DMS153 treated with DMSO at 0.1 percent for 48 hours (cell line): ENCODE data around the gene AUTS2.

Experiments
- DNase-seq: peaks from one replicate; lab custom pipeline; 2025; ENCODE audit not compliant: unreplicated experiment; lab: John Stamatoyannopoulos, UW

The AUTS2 gene

DNA sequence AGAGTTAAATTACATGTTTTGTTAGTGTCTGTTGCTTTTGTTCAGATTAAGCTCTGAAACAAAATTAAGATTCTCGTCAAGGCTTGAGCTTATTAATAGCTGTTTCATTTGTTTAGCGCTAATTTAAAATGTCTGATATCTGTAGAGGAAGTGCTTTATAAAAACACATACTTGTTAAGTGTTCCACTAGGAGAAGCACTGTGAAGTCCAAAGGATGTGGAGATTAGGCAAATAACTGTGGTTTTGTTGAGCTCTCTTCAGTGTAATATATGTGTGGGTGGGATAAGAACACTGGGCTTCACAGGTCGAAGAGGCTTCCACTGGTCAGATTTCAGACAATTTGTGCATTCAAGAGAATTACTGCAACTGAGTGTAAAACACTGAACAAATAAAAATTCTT, 242.0 kb downstream of the AUTS2 start:
- no peak for DNase-seq

DNA sequence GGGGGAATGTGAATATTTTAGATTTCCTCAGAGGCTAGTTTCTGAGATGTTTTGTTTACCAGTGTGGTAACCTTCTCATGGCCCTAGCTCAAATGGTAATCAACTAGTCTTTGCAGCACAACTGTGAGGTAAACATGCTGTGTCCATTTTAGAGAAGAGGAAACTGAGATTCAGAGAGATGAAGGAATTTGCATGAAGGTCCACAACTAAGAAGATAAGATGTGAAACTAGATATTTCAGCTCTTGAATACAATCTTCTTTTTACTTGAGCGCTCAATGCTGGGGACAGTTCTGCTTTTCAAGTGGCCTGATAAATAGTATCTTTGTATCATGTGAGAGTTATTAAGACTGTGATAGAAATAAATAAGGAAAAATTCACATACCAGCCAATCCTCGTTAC, 245.4 kb downstream of the AUTS2 start:
- DNase-seq: no peak

DNA sequence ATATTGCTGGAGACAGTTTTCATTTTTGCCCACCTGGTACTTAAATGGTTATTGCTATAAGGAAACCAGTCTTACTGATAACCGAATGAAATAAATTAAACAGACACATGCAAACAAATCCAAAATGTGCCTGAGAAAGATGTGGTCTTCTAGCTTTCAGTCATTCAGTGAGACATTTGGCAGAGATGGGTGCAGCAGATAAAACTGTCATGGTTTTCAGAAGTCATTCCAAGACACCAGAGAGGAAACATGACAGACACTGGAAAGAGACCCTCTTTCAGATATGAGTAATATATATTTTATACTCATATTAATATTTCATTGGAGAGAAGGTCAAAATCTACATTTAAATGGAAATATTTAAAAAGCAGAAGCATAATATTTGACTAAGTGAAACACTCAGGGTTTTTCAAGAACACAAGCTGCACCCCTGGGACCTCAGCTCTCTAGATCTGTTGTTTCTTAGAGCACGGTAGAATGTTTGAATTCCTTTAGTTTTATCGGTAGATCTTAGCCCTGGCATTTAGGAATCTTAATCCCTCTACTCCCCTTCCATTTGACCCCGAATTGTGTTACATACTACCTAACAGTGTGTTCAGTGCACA, 246.1 kb downstream of the AUTS2 start:
- no peak for DNase-seq

DNA sequence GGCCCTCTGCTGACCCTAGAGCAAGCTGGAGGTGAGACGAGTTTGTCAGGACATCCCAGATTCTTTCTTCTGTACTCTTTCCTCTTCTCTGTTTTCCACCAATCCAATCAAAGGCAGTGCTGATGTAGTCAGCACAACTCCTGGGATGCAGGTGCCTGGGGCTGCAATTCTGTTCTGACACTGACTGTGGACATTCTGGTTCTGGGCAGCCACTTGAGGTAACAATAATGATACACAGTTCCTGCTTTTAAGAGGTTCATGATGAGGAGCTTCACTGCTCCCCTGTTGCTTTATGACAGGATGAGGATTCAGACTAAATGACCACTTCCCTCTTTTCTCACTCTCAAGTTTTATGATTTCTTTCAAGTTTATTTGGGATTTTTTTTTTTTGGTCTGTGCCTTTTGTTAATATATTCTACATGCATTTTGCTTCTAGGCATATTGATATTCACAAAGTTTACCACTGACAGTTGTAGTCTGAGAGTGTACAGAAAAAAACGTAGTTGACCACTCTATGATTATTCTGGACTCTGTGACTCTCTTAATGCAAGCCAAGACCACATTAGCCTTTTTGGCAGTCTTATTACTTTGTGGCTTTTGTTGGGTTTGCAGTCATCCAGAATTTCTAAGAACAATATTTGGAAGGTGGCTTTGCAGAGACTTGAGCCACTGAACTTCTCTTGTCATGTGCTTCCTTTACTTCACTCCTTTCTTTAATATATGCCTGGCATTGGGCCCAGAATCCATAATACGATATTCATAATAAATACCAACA, 247.6 kb downstream of the AUTS2 start:
- peak; percentile 30 for DNase-seq

DNA sequence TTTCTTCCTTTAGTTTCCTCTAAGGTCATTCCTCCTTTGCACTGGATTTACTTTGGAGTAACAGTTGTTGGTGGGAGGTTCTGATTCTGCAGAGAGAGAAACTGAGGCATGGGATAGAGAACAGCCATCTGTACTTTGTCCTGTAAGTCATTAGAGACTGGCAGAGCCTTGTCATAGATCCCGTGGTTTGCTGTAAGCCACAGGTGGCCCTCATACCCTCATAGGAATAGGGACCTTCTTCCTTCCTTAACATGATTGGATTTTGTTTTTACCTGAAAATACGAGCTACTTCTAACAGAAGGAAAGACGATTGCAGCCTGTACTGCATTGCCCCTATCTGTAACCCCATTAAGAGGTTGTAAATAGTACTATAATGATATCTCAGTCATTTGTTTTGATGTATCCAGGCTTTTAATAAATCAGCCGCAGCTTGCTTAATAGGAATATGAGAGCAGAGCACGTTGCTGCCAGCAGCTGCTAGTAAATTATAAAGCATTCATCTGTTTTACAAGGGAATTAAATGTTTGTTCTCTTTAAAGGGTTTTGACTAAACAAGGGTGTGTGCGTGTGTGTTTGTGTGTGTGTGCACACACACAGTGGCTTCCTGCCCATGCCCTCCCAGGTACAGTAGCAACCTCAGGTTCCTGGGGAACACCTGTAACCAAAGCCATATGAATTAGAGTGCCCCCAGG, 249.8 kb downstream of the AUTS2 start:
- peak; percentile 77 for DNase-seq

DNA sequence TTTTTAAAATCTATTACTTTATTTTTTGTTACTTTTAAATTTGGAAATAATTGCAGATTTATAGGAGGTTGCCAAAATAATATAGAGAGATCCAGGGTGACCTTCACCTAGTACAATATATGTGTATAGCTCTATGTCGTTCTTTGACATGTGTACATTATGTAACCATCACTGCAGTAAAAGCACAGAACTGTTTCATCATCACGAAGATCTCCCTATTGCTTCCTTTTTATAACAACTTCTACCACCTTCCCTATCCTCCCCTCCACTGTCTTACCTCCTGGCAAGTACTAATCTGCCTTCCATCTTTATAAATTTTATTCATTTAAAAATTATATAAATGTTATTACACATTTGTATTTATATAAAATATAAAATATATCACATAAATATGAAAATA, 251.0 kb downstream of the AUTS2 start:
- DNase-seq: no peak

DNA sequence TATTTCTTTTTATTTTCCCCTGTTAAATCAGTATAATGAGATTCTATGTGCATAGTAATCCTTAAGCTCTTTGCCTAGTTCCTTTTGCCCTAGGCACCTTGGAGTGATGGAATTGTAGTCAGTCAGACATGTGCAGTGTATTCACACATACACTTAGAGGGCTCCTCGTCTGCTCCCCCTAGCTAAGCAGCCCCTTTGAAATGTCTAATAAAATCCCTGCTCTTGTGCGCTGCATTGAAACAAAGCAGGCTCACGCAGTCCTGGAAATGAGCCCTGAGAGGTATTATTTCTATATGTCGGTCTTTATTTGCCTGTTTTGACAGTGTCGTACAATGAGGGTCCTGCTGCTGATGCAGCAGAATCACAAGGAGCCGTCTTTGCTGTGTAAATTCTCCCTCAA, 258.7 kb downstream of the AUTS2 start:
- DNase-seq: no peak

DNA sequence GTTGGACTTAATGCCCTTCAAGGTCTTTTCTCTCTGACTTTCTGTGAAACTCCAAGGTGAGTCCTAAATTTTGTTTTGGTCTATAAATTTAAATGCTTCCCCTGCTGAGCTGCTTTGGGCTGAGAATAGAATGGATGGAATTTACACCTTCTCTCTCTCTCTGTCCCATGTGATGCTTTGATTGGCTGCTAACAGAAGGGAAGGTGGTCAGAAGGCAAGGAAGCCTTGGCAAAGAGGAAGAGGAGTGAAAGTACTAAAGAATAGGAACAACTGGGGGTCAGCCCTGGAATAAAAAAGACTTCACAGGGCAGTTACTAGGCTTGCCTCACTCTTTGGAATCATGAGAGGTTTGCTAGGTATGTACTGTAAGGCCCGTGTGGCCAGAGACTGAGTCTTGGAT, 260.2 kb downstream of the AUTS2 start:
- no peak for DNase-seq

DNA sequence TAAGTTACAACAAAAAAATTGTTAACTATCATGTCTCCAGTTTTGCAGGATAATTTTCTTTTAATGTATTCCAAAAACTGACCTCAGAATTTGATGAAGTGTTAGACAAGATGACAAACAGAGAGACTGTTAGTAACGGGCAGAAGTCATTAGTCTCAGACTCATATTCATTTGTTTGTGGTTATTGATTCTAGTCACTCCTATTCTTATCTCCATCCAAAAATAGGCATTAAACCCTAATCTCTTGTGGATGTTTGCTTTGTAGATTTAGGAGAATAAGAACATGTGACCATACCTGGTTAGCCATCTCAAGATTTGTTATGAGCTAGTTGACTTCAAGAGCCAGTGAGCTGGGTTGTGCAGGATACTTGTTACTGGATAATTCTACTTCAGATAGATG, 261.1 kb downstream of the AUTS2 start:
- DNase-seq: no peak

DNA sequence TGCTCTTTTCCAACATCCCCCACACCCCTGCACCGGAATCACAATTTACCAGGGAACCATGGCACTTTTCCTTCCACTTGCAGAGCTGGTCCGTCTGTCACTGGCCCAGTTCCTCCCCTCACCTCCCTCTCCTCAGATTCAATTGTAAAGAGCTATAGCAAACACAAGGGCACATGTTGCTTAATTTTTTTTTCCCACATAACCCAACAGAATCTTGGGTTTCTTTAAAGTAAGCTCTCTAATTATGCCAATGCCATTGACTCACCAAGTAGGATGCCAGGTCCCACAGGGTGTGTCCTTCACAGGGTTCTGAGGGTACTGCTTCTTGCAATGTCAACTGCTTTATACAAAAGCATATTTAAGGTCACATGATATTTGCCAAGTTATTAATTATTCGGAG, 262.2 kb downstream of the AUTS2 start:
- no peak for DNase-seq

DNA sequence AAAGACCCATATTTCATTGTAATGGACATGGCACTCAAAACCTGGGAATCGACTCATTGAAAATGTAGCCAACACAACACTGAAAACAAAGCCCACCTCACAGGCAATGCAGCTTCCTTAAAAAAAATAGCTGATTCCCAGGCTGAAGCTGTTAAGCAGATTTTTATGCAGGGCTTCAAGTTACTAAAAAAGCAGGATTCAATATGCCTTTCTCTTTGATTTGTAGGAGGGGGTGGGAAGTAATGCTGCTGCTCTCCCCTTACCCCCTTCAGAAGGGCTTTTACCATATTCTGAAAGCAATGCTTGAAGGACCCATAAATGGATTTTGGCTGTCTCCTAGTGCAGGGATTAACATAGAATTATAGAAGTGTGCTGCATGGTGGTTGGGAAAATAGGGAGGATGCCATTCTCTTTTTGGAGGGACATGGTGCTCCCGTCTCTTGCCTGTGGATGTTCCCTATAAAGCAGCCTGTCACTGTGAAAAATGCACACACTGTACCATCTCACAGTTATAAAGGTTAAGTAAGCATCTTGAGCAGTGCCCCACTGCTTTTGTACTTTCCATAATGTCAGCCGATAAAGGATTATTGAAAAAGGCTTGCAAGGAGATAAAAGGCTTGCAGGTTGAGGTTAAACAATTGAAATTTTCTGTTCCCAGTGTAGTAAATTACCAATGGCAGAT, 262.8 kb downstream of the AUTS2 start:
- DNase-seq: no peak

DNA sequence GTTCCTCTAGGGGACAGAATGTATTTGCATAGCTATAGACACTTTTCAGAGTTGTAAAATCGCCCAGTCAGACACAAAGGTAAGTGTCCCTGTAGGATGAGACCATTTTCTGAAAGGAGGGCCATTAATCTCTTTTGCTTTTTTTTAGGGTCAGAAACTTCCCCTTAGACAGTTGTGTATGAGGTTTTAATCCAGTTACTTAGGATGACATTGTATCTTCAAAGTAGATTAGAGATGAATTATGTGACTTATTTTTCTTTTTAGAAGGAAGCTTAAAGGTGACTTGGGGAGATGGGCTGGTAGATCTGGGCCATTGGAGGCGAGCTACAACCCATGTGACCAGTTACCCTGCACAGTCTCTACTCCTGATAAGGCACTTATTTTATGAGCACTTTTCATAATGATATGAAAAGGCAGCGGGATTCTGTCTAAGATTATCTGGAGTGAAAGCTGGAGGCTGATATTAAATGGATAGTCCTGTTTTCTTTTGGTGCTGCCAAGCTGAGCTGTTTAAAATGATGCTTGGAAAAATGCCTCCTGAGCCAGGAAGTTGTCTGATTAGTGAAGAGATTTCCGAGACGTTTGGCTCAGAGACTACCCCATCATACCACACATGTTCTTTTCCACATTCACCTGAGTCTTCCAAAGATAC, 264.3 kb downstream of the AUTS2 start:
- no peak for DNase-seq

DNA sequence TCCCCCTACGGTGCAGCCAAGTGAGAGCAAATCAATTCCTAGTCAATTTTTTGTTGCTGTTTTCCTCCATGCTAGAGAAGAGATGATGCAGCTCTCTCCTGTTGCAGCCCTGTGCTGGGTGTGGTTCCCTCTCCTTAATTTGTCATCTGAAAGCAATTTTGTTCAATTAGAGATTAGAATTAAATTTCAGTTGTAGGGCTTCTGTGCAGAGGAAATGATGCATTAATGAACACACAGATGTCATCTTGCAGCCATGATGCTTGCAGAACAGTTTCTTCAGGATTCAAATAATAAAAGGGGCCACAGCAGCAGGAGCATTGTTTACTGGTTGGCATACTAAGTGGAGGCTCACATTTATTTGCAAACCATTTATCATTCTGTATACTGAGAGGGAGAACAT, 266.0 kb downstream of the AUTS2 start:
- DNase-seq: no peak

DNA sequence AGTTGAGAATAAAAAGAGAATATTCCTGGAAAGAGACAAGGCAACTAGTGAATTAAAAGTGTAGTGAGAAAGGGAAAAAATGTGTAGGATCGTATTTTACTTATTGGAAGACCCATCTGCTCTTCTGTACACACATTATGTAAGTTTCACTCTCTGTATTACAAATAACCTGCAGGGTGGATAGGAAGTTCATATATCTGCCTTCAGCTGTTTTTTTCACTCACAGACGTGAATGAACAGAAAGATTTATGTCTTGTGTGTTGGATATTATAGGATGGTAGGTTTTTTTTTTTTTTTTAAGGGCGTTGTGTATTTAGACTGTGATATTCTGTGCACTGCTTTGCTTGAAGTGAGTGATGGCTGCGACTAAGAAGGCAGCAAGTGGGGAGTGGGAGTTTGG, 266.5 kb downstream of the AUTS2 start:
- no peak for DNase-seq

DNA sequence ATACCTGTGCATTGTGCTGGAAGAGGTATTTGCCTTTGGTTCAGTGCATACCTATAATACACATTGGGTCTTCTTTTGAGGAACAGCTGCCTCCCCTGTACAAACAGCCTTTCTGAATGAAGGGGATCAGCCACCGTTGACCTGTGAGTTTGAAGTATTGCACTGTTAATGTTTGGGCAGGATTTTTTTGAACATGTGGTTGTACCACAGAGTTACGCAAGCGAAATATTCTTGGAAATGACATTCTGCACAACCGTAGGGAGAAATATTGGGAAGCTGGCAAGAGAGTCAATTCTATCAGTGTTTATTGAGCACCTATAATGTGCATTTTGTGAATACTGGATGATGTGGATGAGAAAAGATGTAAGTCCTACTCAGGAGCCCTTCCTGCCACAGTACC, 270.6 kb downstream of the AUTS2 start:
- DNase-seq: no peak

DNA sequence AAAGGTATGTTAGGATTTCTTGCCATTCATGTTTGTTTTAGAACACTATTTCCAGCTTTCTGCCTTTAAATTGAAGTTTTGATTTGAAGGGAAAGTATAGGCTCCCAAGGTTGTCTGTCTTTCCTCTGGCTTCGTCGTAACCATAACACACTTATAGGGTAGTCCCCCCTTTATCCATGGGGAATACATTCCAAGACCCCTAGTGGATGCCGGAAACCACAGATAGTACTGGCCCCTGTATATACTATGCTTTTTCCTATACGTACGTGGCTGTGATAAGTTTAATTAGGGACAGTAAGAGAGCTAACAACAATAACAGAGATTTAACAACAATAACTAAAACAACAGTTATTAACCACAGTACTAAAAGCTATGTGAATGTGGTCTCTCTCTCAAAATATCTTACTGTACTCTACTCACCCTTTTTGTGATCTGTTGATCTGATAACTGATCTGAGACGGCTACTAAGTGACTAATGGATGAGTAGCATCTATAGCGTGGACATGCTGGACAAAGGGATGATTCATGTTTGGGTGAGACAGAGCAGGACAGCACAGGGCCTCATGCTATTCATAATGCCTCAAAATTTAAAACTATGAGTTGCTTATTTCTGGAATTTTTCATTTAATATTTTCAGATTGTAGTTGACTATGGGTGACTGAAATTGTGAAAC, 273.1 kb downstream of the AUTS2 start:
- no peak for DNase-seq

DNA sequence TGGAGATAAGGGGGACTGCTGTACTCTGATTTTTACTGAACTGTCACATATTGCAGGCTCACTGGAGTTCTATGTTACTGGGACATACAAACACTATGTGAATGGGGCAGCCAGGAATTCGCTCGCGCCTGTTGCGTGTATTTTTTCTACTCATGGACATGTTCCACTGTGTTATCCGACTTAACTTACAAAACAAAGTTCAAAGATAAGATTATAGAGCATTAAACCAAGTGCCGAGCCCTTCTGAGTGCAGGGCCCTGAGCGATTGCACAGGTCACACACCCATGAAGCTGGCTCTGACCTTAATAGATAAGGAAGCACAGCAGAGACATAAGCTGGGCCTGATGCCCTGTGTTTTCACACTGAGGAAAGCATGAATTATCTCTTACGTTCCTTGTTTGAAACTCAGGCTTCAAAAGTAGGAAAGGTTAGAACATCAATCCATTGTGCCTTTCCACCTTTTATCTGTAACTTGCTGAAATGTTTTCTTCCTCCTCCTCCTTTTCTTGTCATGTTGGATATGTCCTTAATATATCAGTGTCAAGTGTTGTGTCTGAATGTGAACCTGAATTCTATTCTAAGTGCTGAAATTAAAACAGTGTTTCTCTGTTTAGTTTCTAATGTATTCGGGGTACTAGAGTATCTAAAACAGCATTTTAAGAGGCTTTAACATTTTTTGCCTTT, 273.8 kb downstream of the AUTS2 start:
- DNase-seq: no peak

DNA sequence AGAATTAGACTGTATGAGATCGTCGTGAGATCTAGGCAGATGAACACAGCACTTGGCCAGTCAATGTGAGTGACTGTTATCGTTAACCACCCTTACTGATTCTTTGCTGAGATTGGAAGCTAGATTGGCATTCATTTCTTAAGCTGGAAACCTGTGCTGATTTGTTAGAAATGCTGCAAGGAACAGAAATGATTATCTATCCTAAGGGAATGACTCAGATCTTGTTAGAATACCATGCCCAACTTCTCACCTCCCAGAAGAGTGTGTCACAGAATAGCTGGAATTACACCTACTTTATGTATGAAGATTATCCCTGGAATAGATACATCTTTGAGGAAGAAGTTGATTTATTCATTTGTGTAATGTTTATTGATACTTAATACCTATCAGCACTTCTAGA, 275.2 kb downstream of the AUTS2 start:
- DNase-seq: no peak

DNA sequence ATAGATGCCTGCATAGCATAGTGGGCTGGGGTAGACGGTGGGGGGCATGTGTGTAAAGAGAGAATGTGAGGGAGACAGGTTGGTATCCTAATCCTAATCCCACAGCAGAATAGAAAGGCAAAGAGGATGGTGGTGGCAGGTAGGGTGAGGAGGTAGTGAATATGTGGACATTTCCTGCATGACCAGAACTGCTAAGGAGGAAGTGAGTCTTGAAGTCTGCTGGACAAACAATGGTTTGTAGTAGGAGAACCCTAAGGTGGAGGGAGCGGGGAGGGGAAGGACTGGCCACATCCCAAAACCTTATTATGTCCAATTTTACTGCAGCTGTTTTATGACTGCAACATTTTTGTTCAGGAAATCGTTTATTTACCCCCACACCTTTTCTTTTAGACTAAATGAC, 279.7 kb downstream of the AUTS2 start:
- no peak for DNase-seq

DNA sequence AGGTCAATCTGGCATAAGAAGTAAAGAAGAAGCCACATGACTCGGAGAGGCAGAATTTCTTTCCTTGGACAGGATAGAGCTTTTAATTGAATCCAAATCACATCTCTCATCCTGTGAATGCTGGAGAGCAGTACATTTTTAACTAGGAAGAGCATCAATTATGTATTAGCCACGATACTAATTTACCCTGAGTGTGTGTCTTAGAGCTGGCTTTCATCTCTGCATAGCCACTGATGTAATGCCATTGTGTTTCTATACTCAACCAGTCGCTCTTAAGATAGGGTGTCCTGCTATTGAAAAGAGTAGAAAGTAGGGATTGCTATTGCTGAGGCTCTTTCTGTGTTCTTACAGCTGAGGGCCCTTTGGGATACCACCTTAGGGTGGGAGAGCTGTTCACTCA, 280.3 kb downstream of the AUTS2 start:
- no peak for DNase-seq
